ENCODE measurements around the gene CRHR1.

Gene CRHR1

DNA sequence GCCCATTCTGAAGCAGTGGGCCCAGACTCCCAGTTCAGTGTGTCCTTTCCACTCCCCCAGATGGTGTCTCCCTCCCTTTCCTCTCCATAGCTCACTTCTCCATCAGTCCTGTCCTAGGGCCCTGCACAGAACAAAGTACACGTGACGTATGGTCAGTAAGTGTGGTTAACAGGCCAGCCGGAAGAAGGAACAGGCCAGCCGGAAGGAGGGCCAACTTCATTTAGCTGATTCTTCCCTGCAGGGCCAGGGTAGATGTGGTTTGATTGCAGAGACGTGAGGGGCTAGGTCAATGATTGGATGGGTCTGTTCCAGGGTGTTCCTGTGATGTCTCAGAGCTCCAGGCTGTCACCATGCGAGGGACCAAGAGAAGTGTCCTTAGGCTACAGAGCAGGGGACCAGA lies 31.6 kb downstream of the CRHR1 start:
- TF ChIP-seq, protein P1, sequence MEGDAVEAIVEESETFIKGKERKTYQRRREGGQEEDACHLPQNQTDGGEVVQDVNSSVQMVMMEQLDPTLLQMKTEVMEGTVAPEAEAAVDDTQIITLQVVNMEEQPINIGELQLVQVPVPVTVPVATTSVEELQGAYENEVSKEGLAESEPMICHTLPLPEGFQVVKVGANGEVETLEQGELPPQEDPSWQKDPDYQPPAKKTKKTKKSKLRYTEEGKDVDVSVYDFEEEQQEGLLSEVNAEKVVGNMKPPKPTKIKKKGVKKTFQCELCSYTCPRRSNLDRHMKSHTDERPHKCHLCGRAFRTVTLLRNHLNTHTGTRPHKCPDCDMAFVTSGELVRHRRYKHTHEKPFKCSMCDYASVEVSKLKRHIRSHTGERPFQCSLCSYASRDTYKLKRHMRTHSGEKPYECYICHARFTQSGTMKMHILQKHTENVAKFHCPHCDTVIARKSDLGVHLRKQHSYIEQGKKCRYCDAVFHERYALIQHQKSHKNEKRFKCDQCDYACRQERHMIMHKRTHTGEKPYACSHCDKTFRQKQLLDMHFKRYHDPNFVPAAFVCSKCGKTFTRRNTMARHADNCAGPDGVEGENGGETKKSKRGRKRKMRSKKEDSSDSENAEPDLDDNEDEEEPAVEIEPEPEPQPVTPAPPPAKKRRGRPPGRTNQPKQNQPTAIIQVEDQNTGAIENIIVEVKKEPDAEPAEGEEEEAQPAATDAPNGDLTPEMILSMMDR (IDR thresholded peaks at IDR 0.05; ENCODE audit: low read depth, low read length, missing control alignments): no peak
- no peak overlapping the region for H3K4me3 ChIP-seq (replicated peaks; ENCODE audit: low read depth, low read length)
- no peak for DNase-seq (ENCODE audit: extremely low read depth, low read depth)

DNA sequence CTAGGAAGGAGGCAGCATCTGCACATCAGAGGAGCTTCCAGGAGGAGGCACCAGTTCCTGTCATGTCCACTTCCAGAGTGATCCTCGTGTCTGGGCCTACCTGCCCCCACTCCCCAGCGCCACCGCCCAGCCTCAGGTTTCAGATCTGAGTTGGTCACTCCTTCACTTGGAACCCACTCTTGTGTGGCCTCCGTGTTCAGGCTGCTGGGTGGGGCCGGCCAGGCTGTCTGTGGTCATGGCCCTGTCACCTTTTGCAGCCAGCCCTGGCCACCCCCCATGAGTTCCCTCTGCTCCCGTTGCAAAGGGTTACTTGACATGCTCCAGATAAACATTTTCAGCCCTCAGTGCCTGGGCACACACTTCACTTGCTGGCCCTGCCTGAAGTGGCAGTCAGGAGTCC lies 33.9 kb downstream of the CRHR1 start:
- H3K4me3 ChIP-seq (replicated peaks; ENCODE audit: low read depth, low read length): no peak overlapping the region
- no peak for DNase-seq (ENCODE audit: extremely low read depth, low read depth)
- TF ChIP-seq, protein P1 (IDR thresholded peaks at IDR 0.05; ENCODE audit: low read depth, low read length, missing control alignments): no peak

DNA sequence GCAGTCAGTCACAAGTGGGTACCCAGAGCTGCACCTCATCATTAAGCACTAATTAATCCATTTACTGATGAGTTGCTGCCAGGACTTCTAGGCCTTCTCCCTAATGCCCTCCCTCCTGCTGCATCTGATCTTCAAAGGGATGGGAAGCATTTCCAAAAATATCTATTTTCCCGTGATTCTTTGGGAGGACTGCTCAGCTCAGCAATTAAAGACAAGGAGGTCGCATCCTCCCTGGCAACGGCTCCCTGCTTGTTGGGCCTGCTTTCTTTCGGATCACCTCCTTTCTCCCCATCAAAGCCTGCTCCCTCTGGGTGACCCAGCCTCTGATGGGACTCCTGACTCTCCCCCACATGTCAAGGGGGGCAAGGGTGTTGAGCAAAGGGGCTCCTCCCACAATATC lies 34.6 kb downstream of the CRHR1 start:
- TF ChIP-seq, protein P1 (IDR thresholded peaks at IDR 0.05; ENCODE audit: low read depth, low read length, missing control alignments): no peak
- no peak for DNase-seq (ENCODE audit: extremely low read depth, low read depth)
- no peak overlapping the region for H3K4me3 ChIP-seq (replicated peaks; ENCODE audit: low read depth, low read length)

DNA sequence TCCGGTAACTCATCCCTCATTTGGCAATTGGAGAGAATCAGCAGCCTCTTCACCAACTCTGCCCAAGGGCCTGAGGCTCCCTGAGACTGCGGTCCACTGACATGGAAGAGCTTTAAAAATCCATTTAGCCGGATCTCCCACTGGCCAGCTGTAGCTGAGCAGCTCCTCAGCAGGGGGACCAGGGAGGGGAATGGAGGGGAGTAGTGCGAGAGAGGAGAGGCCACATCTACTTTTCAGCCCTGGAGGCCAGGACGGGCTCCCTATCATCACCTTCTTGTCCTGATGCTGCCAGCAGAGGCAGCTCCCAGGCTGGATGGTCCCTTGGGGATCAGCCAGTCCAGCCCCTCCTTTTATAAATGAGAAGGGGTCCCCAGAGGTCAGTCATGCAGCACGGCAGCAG lies 35.5 kb downstream of the CRHR1 start:
- DNase-seq (ENCODE audit: extremely low read depth, low read depth): no peak
- TF ChIP-seq, protein P1 (IDR thresholded peaks at IDR 0.05; ENCODE audit: low read depth, low read length, missing control alignments): no peak
- no peak overlapping the region for H3K4me3 ChIP-seq (replicated peaks; ENCODE audit: low read depth, low read length)

DNA sequence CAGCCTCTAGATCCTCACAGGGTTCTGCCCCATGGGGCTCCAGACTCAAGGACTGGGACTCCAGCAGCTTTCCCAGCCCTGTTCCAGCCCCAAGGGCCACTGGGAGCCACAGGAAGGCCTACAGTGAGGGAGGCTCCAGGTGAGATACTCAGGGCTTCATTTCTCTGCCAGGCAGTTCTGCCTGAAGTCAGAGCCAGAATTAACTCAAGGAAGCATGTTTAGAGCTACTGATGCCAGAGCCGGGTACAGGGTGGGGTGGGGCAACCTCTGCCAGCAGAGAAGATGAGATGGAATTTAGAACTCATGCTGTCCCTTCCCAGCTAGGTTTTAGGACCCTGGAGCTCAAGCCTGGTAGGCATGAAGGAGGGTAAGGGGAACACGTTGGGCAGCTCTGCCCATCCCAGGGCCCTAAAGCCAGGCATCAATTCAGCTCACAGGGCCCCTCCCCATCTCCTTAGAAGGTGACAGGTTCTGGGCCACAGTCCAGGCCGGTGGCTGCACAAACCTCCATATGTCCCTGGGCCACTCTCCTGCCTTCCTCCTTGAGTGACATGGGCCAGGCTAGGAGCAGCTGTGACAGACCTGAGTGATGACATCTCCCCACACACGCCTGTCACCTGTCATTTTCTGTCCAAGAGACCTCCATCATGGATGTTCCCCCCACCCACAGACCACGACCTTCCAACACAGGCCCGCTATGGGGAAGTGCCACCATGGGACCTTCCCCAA lies 36.1 kb downstream of the CRHR1 start:
- no peak for DNase-seq (ENCODE audit: extremely low read depth, low read depth)
- H3K4me3 ChIP-seq (replicated peaks; ENCODE audit: low read depth, low read length): no peak overlapping the region
- TF ChIP-seq, protein P1 (IDR thresholded peaks at IDR 0.05; ENCODE audit: low read depth, low read length, missing control alignments): no peak

DNA sequence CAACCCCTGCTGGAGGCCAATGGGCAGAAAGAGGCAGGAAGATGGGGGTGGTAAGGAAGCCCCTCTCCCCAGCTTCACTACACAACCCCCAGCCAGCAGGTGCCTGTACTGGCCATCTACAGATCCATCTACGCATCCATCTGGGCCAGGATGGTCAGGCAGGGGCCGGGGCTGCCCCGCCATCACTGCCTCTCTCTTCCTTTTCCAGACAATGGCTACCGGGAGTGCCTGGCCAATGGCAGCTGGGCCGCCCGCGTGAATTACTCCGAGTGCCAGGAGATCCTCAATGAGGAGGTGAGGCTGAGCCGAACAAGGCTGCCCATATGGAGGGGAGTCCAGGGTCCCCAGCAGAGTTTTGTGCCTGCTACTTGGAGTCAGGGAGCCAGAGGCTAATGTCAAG lies 37.0 kb downstream of the CRHR1 start:
- no peak for DNase-seq (ENCODE audit: extremely low read depth, low read depth)
- TF ChIP-seq, protein P1 (IDR thresholded peaks at IDR 0.05; ENCODE audit: low read depth, low read length, missing control alignments): no peak
- H3K4me3 ChIP-seq (replicated peaks; ENCODE audit: low read depth, low read length): no peak overlapping the region

DNA sequence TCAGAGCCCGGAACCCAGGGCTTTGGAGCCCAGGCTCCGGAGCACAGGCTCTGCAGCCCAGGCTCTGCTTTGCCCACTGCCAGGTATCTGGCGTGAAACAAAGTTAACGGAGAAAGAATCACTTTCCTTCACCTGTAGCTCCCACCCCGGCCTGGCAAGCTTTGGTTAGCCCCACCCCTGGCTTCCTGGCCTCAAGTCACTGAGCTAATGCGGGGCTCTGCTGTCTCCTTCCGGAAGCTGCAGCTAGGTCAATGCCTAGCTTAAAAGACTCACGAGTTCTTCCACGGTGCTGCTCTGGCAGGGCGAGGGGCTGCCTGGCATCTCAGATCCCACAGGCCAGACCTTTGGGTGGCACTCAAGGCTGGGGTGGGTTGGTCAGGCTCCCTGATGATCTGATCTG lies 39.5 kb downstream of the CRHR1 start:
- TF ChIP-seq, protein P1 (IDR thresholded peaks at IDR 0.05; ENCODE audit: low read depth, low read length, missing control alignments): no peak
- no peak for DNase-seq (ENCODE audit: extremely low read depth, low read depth)

More for the DNA sequence above, 39.5 kb downstream of the CRHR1 start:
- no peak overlapping the region for H3K4me3 ChIP-seq (replicated peaks; ENCODE audit: low read depth, low read length)
